ENCODE measurements around the gene TRIM41.

DNA sequence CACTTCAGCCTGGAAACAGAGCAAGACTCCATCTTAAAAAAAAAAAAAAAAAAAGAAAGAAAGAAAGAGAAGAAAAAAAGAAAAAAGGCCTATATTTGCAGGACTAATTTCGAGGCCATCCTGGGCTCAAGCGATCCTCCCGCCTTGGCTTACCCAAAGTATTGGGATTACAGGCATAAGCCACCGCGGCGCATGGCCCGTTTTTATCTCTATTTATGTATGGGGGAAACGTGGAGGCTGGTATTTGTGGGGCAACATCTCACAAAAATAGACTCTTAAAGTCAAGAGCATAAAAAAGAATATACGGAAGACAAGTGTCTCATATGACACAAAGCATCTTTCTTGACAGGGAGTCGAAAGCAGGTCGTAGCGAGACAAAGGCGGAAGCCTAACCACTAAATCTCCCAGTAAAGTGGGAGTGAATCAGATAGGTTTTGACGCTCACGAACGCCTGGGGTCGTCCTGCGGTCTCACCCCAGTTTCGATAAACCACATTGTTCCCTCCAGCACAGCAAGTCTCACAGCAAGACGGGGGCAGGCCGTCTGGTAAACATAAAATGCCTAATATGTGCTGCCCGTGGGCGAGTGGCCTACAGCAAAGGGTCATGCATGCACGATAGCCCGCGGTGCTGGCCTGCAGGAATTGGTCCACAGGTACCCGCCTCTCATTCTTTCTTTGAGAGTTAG, 1.8 kb upstream of the TRIM41 start:
- TF ChIP-seq POLR2AphosphoS5 (IDR thresholded peaks at IDR 0.05) = no peak
- no peak for TF ChIP-seq CTCF (IDR thresholded peaks at IDR 0.05)
- no peak for TF ChIP-seq POLR2A (IDR thresholded peaks at IDR 0.05)

Measured in breast epithelium (tissue), 3 donors.